ENCODE measurements around the gene TTYH3.

GRCh38 chr7:2611922-2612321, 19.9 kb upstream of the TTYH3 start:
- no peak for TF ChIP-seq POLR2A (IDR thresholded peaks at IDR 0.05; ENCODE audit: low read length)
- TF ChIP-seq GATA1 (IDR thresholded peaks at IDR 0.05; ENCODE audit: low read depth, low read length) = no peak

Data from erythroblast (primary cell).